H1 (cell line): ENCODE measurements around the gene GSG1L.

ENCODE experiments used
- CBX8 ChIP-seq: fragments of 300-800, 300-1000 bp; sonication (generic); IDR thresholded peaks from 2 replicates; pipeline ENCODE4 v1.7.1; 2016; ENCODE audit warnings: low read depth, low read length, borderline replicate concordance
- CHD1 ChIP-seq: IDR thresholded peaks from 2 replicates; pipeline ENCODE4 v1.6.1; 2012; ENCODE audit warnings: low read depth, low read length, improper control_type of control experiment
- MAFK ChIP-seq: IDR thresholded peaks from 2 replicates; pipeline ENCODE4 v1.6.1; 2012; ENCODE audit warnings: low read depth, mild to moderate bottlenecking, improper control_type of control experiment, low read length
- NANOG ChIP-seq: IDR thresholded peaks from 2 replicates; pipeline ENCODE4 v1.6.1; 2011; ENCODE audit warnings: low read length, low read depth, mild to moderate bottlenecking, inconsistent platforms; ENCODE audit not compliant: insufficient read depth, poor library complexity, severe bottlenecking
- POLR2A ChIP-seq, 2 experiments: IDR thresholded peaks; 1 replicate in 1 of 2; 2 replicates in 1 of 2; pipeline ENCODE4 v1.6.1; 2011; ENCODE audit warnings: low read depth in 2 of 2, low read length in 2 of 2, mild to moderate bottlenecking in 2 of 2; ENCODE audit errors: control extremely low read depth in 1 of 2
- POLR2AphosphoS5 ChIP-seq: IDR thresholded peaks from 2 replicates; pipeline ENCODE4 v1.6.1; 2011; ENCODE audit warnings: low read depth, low read length
- RAD21 ChIP-seq, 2 experiments: IDR thresholded peaks in 1 of 2; conservative IDR thresholded peaks in 1 of 2; 2 replicates each; pipeline ENCODE4 v1.6.1; 2011; ENCODE audit warnings: low read depth in 2 of 2, low read length in 2 of 2, improper control_type of control experiment in 1 of 2, inconsistent platforms in 1 of 2, mild to moderate bottlenecking in 1 of 2, moderate library complexity in 1 of 2
- RXRA ChIP-seq: IDR thresholded peaks from 2 replicates; pipeline ENCODE4 v1.6.1; 2011; ENCODE audit warnings: low read depth, mild to moderate bottlenecking, low read length, moderate library complexity; ENCODE audit not compliant: insufficient read depth
- SUZ12 ChIP-seq: fragments of 200-600 bp; sonication (generic); IDR thresholded peaks from 2 replicates; pipeline ENCODE4 v1.6.1; 2012; ENCODE audit warnings: mild to moderate bottlenecking, inconsistent platforms, low read length, moderate library complexity, mixed read lengths
- TF ChIP-seq, protein P1 (sequence below), 3 experiments: IDR thresholded peaks; 1 replicate in 2 of 3; 2 replicates in 1 of 3; pipeline versions ENCODE4 v1.5.1 to v1.6.1; 2011; ENCODE audit warnings: low read length in 3 of 3, mild to moderate bottlenecking in 3 of 3, inconsistent platforms in 2 of 3, low read depth in 1 of 3, moderate library complexity in 1 of 3; ENCODE audit not compliant: insufficient read depth in 1 of 3; ENCODE audit errors: control extremely low read depth in 1 of 3
- TF ChIP-seq, protein P2 (sequence below): IDR thresholded peaks from 2 replicates; pipeline ENCODE4 v1.6.1; 2012; ENCODE audit warnings: inconsistent platforms

DNA sequence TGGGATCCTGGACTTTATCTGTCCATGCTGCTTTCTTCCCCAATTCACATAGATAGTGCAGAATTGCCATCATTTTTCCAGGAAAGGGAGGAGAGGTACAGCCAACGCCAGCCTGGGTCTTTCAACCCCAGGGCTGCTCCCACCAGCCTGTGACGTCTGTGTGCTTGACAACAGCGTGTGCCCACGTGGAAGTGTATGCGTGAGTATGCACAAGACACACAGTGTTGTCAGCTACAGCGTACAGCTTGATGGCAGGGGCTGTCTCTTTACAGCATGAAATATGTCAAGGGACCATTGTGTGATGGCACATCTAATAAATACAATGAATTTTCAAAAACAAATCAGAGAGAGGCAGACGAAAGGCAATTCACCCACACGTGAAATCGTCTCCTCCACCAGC, 62.3 kb downstream of the GSG1L start:
- TF ChIP-seq, protein P1, sequence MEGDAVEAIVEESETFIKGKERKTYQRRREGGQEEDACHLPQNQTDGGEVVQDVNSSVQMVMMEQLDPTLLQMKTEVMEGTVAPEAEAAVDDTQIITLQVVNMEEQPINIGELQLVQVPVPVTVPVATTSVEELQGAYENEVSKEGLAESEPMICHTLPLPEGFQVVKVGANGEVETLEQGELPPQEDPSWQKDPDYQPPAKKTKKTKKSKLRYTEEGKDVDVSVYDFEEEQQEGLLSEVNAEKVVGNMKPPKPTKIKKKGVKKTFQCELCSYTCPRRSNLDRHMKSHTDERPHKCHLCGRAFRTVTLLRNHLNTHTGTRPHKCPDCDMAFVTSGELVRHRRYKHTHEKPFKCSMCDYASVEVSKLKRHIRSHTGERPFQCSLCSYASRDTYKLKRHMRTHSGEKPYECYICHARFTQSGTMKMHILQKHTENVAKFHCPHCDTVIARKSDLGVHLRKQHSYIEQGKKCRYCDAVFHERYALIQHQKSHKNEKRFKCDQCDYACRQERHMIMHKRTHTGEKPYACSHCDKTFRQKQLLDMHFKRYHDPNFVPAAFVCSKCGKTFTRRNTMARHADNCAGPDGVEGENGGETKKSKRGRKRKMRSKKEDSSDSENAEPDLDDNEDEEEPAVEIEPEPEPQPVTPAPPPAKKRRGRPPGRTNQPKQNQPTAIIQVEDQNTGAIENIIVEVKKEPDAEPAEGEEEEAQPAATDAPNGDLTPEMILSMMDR (IDR thresholded peaks at IDR 0.05; ENCODE audit: control extremely low read depth in 1 of 3, insufficient read depth in 1 of 3, low read depth in 1 of 3, low read length in 3 of 3) = no peak
- TF ChIP-seq POLR2AphosphoS5 (no peak), POLR2A (IDR thresholded peaks at IDR 0.05; ENCODE audit: control extremely low read depth in 1 of 2, low read depth in 2 of 2, low read length in 2 of 2) (no peak), NANOG (no peak), CBX8 (no peak), SUZ12 (no peak), MAFK (no peak), RXRA (no peak), RAD21 (IDR thresholded peaks at IDR 0.05 in 1 of 2, conservative IDR thresholded peaks at IDR 0.05 in 1 of 2; ENCODE audit: low read depth in 2 of 2, low read length in 2 of 2) (no peak), CHD1 (no peak)
- TF ChIP-seq, protein P2, sequence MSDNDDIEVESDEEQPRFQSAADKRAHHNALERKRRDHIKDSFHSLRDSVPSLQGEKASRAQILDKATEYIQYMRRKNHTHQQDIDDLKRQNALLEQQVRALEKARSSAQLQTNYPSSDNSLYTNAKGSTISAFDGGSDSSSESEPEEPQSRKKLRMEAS = no peak
